Suppressor macrophage (primary cell): ENCODE measurements around the gene CAPZA2.
"Not testable (repeated sequence)": the region's sequence is repeated elsewhere in the genome, so short reads cannot be mapped to it uniquely, and the experiment has no call there.

Experiments used
- DNase-seq, 4 experiments: peaks; one replicate each; pipeline ENCODE4 v3.0.0-alpha.2; 2020 to 2022
- total RNA-seq, 17 experiments: gene quantifications; one replicate each; lab custom pipeline; 2026; ENCODE audit warnings: mixed read lengths in 6 of 17, inconsistent platforms in 3 of 17; lab: John Stamatoyannopoulos, UW

The CAPZA2 gene
- 182 to 507 (median 332) reads per million in 17 experiments for total RNA-seq

DNA sequence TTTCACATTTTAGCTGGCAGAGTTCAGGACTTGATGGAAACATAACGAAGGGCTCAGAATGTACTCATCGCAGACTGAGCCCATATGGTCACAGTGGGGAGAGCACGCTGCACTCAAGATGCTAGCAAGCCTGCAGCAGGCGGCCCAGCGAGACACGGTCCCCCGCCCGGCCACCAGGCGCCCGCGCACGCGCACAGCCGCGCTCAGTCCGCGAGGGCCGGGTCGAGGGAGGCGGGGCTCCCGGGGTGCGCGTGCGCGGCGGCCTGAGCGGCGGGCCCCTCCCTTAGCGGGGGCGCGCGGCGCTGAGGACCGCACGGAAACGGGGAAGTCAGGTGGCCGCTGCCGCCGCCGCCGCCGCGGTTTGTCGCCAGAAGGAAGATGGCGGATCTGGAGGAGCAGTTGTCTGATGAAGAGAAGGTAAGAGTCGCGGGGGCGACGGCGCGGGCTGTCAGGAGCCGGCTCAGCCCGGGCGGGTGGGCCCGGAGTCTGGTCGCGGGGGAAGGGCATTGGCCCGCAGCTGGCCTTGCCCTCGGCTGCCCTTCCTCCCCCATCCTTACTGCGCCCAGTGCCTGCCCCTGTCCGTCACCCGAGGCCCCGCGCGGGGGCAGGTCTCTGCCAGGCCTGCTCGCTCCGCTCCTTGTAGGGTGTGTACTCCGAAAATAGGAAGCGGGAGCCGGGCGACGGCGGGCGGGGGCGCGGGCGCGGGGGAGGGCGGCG lies at the start of gene CAPZA2:
TSS of gene CAPZA2 (plus strand) at position 354 of the 717 bp plus-strand sequence. CDS start at position 379, 25 bp downstream.
- DNase-seq: peak; percentile 98 to 99 (median 98)

GRCh38 chr7:116812860-116813259 lies 49.5 kb upstream of the CAPZA2 start:
- peak in 2 of 4 experiments; percentile 35 to 45 for DNase-seq

DNA sequence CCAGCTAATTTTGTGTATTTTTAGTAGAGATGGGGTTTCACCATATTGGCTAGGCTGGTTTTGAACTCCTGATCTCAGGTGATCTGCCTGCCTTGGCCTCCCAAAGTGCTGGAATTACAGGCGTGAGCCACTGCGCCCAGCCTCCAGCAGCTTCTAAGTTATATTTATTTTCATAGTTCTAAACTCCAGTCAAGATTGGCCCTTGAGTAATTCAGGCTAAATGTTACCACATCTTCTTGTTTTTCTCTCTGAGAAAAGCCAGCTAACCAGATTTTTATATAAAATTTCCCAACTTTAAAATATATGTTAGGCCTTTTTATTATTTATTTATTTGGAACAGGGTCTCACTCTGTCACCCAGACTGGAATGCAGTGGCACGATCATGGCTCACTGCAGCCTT lies 49.0 kb upstream of the CAPZA2 start:
- DNase-seq: not testable (repeated sequence)

DNA sequence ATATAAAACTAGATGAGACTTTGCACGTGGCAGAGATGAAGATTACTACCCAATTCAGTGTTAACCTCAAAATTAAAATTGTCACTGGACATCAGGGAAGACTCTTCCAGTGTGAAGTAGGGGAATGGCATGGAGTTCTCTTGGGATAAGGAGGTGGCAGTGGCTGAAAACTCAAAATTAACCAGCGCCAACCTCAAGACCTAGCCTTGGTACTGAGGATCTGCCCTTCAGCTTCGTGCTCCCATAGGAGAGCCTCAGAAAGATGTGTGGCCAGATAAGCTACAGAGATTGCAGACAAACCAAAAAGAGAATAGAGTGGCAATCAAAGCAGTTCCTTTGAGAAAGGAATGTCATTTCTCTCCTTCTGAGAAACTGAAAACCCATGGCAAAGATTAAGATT lies 47.3 kb upstream of the CAPZA2 start:
- DNase-seq: no peak

DNA sequence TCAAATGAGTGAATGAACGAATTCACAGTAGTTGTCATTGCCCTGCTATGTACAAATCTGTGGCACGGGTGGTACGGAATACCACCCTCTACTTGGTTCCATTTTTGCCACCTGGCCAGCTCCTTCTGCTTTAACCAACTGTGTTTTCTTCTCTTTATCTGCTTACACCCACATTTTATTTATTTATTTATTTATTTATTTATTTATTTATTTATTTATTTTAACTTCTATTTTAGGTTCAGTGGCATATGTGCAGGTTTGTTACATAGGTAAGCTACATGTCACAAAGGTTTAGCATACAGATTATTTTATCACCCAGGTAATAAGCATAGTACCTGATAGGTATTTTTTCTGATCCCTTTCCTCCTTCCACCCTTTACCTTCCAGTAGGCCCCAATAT lies 42.2 kb upstream of the CAPZA2 start:
- no peak for DNase-seq

DNA sequence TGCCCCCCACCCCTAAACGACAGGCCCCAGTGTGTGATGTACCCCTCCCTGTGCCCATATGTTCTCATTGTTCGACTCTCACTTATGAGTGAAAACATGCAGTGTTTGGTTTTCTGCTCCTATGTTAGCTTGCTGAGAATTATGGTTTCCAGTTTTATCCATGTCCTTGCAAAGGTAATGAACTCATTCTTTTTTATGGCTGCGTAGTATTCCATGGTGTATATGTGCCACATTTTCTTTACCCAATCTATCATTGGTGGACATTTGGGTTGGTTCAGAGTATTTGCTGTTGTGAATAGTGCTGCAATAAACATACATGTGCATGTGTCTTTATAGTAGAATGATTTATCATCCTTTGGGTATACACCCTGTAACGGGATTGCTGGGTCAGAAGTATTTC lies 40.7 kb upstream of the CAPZA2 start:
- DNase-seq: not testable (repeated sequence)

DNA sequence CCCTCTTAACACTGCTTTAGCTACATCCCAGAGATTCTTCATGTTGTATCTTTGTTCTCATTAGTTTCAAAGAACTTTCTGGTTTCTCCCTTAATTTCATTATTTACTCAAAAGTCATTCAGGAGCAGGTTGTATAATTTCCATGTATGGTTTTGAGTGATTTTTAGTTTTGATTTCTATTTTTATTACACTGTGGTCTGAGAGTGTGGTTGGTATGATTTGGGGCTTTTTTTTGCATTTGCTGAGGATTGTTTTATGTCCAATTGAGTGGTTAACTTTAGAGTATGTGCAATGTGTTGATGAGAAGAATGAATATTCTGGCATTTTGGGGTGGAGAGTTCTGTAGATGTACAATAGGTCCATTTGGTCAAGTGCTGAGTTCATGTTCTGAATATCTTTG lies 37.9 kb upstream of the CAPZA2 start:
- no peak for DNase-seq

DNA sequence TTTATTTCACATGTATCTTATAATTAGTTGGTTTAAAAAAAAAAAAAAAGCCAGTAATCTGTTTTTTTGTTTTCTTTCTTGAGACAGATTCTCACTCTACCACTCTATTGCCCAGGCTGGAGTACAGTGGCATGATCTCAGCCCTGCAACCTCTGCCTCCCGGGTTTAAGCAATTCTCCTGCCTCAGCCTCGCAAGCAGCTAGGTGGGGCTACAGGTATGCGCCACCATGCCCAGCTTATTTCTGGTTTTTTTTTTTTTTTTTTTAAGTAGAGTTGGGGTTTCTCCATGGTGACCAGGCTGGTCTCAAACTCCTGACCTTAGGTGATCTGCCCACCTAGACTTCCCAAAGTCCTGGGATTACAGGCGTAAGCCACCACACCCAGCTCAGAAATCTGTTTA lies 34.1 kb upstream of the CAPZA2 start:
- DNase-seq: no peak

DNA sequence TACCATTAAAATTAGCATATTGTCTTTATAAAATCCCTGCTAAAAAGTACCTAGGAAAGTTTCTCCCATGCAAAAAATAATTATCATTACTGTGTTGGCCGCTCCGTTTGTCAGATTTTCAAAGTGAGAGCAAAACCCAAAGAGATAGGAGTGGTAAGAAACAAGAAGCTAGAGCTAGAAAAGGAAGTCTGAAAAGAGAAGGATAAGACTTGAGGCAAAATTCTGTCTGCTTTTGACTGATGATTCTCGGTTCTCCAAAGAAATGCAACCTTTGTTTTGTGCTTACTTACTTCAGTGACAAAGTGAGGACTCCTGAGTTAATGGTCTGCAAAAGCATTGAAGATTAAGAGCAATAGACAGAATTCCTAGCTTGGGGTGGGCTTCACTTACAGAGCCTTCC lies 33.3 kb upstream of the CAPZA2 start:
- DNase-seq: peak in 2 of 4 experiments; percentile 13 to 25

- no peak for DNase-seq
Measured at GRCh38 chr7:116829493-116829892, 32.9 kb upstream of the CAPZA2 start.

GRCh38 chr7:116832692-116833091 lies 29.7 kb upstream of the CAPZA2 start:
- DNase-seq: no peak

DNA sequence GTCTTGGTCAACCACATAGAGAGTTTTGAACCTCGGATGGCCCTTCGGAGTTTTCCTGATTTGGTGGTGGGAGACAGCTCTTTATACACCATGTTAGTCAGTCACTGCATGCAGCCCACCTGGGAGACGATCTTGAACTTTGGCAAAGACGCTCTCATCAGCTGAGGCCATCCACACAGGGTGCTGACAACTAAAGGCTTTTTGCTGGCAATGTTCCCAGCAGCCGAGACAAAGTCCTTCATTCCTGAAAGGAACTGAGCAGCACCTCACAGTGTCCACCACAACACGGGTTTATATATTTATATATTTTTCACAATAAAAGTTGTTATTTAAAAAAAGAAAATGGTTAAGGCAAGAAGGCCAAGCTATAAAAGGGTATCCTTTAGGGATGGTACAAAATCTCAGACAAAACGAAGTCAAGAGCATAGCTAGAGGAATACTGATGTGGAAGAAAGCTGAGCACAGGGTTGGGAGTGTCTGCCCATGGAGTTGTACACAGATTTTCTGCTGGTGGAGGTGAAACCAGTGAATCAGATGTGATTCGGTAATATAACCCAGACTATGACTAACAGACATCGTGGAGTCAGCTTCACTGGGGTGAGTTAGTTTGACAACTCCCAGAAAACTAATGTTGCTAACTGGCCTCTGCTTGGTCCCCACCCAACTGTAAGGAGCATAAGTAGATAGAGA lies 27.4 kb upstream of the CAPZA2 start:
- no peak for DNase-seq

GRCh38 chr7:116836048-116836447 lies 26.3 kb upstream of the CAPZA2 start:
- DNase-seq: no peak

DNA sequence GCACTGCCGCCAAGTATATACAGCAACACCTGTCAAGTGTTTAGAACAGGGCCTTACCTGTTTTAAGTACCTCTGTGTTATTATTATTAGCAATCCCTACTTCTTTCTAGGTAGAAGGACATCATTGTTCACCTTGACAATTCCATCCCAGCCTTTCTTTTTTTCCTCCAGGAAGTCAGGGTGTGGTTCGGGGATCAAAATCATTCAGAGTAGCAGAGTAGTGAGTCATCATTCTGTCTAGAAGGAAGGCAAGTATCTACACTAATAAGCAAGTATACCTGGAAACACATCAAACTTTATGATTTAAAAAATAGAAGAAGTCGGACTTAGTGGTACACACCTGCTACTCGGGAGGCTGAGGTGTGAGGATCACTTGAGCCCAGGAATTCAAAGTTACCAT lies 25.5 kb upstream of the CAPZA2 start:
- DNase-seq: no peak

DNA sequence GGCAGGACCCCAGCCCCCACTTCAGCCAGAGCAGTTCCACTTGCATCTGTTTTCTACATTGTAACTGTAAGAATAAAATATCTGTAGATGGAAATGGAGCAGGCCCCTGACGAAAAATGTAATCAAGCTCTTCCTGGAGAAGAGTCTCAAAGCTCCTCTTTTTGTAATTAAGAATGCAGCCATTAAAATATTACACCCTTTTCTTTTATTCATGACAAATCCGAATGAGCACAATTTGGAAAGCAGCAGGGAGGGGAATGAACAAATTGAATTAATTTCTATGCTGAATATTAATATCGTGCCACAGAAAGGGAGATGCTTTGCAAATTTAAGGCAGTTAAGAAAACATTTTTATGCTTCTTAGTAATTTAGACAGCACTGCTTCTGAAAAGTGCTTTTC lies 24.8 kb upstream of the CAPZA2 start:
- no peak for DNase-seq

- no peak for DNase-seq
Measured at GRCh38 chr7:116840256-116840655, 22.1 kb upstream of the CAPZA2 start.

DNA sequence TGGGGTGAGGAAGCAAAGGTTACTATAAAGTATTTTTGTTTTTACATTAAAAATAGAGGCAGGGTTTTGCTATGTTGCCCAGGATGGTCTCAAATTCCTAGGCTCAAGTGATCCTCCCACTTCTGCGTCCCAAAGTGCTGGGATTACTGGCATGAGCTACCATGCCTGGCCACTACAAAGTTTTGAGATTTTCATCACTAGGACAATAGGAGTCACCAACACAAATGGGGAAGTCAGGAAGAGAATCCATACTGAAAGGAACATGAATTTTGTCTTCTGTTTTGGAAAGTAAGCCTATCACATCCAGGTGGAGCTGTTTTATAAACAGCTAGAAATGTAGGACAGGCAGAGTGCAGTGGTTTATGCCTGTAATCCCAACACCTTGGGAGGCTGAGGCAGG lies 20.0 kb upstream of the CAPZA2 start:
- DNase-seq: peak in 3 of 4 experiments; percentile 17 to 47 (median 34)

GRCh38 chr7:116843378-116843777 lies 19.0 kb upstream of the CAPZA2 start:
- DNase-seq: peak; percentile 74 to 85 (median 82)

DNA sequence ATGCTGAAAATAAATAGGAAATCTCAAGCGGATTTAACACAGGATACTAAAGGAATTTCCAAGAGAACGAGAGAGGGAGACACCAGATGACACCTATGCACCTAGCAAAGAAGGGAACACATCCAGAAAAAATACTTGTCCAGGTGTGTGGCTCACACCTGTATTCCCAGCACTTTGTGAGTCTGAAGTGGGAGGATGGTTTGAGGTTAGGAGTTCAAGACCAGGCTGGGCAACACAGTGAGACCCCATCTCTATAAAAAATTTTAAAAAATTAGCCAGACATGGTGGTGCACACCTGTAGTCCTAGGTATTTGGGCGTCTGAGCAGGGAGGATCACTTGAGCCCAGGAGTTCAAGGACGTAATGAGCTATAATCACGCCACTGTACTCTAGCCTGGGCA lies 11.2 kb upstream of the CAPZA2 start:
- DNase-seq: no peak

GRCh38 chr7:116851671-116852070 lies 10.7 kb upstream of the CAPZA2 start:
- DNase-seq: no peak

GRCh38 chr7:116854132-116854531 lies 8.3 kb upstream of the CAPZA2 start:
- DNase-seq: no peak

- no peak for DNase-seq
Measured at GRCh38 chr7:116857052-116857451, 5.3 kb upstream of the CAPZA2 start.

- peak in 3 of 4 experiments; percentile 9 to 79 (median 73) for DNase-seq
Measured at GRCh38 chr7:116859323-116859722, 3.1 kb upstream of the CAPZA2 start.

GRCh38 chr7:116861717-116862116 lies 670 bp upstream of the CAPZA2 start:
- DNase-seq: no peak
